ENCODE results near the gene FBXW9.

- TF ChIP-seq TCF7L2 (IDR thresholded peaks at IDR 0.05; ENCODE audit: borderline replicate concordance, extremely low read depth, insufficient read depth, insufficient read length): no peak
- TF ChIP-seq CTCF (IDR thresholded peaks at IDR 0.05 in 2 of 3, conservative IDR thresholded peaks at IDR 0.05 in 1 of 3; ENCODE audit: borderline replicate concordance in 1 of 3, insufficient read depth in 1 of 3, low read depth in 2 of 3, low read length in 2 of 3): no peak
- no peak for TF ChIP-seq EZH2 (IDR thresholded peaks at IDR 0.05)
- no peak for TF ChIP-seq JUND (IDR thresholded peaks at IDR 0.05)
- no peak for TF ChIP-seq POLR2A (IDR thresholded peaks at IDR 0.05; ENCODE audit: borderline replicate concordance, extremely low read depth, insufficient read depth, insufficient read length)
These were observed 5.3 kb upstream of the FBXW9 start for GRCh38 chr19:12701596-12702282.
